ENCODE data around the gene C2CD4B.

C2CD4B gene

DNA sequence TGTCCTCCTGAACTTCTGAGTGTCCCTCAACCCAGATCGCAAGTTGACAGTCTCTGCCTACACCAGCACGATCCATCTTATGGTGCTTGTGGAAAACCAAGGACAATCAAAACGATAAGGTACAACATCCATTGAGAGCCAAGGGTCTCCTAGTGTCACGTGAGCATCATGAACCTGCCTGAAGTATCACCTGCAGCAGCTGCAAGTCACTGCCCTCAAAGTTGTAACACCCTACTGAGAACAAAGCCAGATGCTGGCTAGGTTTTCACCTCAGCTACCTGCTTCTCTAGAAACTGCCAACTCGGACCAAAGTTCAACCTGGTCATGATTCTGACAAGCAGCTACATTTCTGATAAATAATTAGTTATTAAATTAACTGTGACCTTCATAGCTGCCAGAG, 17.5 kb downstream of the C2CD4B start:
- no peak for DNase-seq

DNA sequence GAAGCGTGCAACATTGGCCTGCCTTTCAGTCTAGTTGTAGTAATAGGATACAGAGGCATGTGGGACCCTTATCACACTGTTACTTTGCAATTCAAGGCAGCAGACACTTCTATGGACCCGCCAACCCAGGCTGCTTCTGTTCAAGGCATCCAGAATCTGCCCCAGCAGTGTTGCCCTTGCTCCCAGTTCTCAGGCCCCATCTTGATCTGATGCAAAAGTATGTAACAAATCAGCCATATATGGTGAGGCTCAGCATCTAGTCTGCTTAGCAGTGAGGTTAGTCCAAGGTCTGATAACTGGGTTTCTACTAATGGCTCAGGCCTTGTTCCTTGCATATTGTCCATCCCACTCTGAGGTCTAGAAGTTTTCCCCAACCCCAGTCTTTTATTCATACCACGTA, 17.9 kb downstream of the C2CD4B start:
- no peak for DNase-seq

DNA sequence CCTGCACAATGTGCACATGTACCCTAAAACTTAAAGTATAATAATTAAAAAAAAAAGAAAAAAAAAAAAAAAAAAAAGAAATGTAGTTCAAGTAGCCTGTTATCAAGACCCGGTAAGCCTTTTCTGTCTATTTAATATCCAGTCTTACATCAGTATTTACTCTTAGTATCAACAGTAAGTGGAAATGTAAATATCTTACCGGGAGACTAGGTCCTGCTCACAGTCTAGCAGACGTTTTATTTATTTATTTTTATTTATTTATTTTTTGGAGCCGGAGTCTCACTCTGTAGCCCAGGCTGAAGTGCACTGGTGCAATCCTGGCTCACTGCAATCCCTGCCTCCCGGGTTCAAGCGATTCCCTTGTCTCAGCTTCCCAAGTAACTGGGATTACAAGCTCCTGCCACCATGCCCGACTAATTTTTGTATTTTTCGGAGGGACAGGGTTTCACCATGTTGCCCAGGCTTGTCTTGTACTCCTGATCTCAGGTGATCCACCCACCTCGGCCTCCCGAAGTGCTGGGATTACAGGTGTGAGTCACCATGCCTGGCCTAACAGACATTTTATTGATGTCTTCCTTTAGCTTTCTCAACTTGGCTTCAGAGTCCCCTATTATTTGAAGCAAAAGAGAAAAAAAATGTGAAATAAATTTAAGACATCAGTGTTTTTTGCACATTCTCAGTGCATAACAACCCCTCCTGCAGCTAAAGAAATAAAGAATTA, 19.9 kb downstream of the C2CD4B start:
- DNase-seq: no peak

DNA sequence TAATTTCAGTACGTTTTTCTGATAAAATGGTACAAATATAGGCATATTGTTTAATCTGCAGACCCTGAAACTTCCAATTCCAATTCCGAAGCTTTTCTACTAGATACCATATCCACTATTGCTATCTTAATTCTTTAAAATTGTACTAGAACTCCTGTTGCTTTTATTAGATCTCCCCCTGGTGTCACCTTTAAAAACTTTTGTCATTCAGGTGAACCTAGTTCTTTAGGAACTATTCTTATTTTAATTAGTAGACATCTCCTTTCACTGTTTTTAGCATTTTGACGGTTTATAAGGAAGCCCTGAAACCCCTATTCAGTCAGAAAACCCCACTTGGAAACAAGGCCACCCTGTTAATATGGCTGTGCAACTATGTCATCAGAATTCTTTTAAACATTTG, 22.3 kb downstream of the C2CD4B start:
- DNase-seq: no peak

DNA sequence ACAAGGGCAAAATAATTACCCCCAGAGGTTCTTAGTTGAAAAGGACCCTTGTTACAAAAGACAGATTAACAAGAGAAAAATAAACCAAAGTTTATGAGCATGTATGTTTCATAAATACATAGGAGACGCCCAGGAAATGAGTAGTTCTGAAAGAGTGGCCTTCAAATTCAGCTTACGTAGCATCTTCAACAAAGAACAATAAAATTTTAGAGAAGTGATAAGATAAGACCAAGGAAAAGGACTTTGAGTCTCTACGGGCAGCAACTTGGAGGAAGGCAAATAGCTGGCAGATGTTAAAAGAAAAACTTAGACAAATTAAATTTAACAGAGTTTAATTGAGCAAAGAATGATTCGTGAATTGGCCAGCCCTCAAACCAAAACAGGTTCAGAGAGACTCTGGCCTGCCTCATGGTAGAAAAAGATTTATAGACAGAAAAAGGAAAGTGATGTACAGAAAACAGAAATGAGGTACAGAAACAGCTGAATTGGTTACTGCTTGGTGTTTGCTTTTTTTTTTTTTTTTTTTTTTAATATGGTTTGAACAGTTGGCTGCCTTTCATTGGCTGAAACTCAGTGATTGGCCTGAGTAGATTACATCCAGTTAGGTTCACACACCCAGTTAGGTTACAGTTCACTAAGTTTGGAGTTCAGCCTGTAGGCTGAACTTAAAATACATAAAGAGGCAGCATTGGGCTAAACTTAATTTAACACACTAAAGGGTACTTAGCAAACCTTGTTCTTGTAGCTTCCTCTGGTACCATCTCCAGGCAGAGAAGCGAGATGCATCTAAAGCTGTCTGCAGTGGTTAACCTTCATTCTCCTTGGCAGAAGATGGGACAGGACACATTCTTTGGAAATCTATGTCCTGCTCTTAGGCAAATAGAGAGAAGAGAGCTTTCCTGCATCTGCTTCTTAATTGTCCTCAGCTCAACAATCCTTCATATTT, 23.2 kb downstream of the C2CD4B start:
- DNase-seq: no peak

DNA sequence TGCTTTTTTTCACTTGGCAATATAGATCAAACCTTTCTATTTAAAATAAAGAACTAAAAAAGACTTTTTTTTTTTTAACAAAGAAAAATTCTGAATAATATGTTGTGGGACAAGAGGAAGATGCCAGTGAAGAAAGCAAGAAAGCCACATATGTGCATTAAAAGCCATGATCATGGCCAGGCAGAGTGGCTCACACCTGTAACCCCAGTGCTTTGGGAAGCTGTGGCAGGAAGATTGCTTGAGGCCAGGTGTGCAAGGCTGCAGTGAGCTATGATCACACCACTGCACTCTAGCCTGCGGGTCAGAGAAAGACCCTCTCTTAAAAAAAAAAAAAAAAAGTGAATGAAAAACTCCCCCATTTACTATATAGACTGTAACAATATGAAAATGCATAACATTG, 23.9 kb downstream of the C2CD4B start:
- DNase-seq: no peak

DNA sequence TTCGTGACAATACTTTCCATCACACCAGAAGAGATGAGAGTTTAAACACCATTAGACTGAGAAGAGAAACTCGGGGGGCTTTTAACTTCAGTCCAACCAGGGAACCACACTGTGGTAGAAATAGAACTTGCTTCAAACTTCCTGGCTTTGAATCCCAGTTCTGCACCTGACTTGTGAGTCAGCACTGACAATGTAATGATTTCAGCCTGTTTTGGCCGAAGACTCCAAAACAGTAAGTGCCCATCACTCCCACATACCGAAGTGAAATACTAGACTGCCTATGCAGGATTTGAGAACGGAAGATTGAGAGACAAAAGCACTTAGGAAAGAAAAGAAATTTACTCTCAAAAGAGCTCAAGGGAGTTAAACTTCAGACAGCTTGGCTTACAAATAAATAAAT, 27.0 kb downstream of the C2CD4B start:
- DNase-seq: no peak

DNA sequence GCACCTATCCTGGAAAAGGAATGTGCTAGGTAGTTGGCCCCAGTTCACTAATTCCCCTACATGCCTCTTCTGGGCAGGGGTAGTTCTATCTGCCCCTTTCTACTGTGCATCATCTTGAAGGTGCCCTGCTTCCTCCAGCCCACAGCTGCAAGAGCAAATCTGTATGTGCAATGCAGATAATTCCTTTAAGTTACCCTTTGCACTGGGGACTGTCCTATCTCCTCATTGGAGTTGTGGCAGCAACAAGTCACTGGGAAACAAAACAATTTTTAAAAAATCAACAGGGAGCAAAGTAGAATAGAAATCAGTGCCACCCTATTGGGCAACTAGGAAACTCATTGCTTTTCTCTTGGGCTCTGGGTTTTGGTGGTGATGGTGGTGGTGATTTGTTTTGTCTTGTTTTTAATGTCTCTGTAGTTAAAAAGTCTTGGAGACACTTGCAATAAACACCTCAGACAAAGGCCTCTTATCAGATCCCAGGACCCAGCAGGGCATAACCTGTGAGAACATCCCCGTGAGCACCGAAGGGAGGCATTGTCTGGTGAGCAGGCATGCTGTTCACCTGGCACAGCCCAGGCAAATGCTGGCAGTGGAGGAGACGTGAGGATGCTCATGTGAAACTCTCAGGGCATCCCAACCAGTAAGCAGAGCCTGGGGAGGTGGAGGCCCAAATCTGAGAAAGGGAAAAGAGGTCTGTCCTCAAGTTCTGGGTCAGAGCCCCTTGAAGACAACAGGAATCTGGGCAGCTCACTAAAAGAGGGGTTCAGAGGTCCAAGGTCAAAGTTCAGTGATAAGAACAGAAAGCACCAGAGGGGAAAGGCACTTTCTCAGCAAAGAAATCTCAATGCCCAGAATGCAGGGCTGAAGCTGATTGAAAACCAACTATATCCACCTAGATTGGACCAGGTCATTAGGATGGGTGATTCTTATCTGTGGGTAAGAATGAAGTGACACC, 27.9 kb downstream of the C2CD4B start:
- no peak for DNase-seq

DNA sequence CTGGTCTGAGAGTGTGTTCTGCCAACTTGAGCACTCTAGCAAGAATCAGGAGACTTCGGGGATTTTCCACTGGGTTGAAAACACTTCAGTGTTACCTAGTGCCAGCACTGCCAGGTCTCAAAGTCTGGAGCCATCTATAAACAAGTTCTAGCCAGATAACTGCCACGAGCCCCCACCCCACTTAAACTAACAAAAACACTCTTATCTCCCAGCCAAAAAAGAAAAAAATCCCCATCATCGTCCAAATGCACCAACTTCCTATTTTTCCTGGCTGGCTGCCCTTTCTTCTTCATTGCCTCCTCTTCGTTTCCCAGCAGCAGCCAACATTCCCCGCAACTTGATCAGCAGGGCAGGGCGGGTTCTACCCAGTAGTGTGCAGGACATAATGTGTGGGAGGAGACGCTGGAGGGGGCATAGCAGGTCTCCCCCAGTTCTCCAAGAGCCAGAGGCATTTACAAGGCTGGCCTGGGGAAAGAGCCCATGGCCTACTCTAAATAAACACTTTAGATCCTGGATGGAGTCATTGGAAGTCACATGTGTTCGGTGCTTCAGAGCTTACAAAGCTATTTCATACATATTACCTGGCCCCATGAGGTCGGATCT, 29.5 kb downstream of the C2CD4B start:
- no peak for DNase-seq

DNA sequence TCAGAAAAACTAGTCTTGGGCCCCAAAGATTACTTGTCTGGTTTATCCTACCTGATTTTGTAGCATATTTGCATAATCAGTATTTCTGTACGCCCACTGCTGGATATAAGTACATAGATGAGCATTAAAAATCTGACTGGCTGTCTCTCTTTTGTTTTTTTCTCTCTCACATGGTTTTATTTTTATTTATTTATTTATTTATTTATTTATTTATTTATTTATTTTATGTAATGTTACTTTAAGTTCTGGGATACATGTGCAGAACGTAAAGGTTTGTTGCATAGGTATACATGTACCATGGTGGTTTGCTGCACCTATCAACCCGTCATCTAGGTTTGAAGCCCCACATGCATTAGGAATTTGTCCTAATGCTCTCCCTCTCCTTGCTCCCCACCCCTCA, 31.9 kb downstream of the C2CD4B start:
- no peak for DNase-seq

DNA sequence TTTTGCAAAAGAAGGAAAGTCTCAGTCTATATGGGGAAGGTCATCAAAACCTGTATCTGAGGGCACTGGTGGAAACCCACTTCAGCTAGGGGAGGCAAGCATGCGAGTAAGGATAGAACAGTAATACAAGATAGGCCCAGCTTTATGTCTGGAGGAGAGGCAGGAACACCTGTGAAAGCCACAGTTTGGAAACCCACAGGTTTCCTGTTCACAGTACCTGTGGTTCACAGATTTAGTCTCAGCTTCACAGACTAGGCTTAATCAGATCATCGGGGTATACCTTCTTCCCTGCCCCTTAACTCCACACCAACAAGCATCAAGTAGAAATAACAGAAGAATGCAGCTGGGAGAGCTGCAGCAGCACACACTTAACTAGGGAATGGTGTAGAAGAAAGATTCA, 36.2 kb downstream of the C2CD4B start:
- DNase-seq: no peak

DNA sequence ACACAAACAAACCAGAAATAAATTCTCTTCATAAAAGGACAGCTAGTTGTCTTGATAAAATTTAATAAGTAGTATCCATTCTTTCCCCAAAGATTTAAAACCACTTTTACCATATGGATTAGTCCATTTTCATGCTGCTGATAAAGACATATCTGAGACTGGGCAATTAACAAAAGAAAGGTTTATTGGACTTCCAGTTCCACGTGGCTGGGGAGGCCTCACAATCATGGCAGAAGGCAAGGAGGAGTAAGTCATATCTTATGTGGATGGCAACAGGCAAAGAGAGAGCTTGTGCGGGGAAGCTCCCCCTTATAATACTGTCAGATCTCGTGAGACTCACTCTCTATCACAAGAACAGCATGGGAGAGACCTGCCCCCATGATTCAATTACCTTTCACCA, 38.7 kb downstream of the C2CD4B start:
- DNase-seq: no peak

DNA sequence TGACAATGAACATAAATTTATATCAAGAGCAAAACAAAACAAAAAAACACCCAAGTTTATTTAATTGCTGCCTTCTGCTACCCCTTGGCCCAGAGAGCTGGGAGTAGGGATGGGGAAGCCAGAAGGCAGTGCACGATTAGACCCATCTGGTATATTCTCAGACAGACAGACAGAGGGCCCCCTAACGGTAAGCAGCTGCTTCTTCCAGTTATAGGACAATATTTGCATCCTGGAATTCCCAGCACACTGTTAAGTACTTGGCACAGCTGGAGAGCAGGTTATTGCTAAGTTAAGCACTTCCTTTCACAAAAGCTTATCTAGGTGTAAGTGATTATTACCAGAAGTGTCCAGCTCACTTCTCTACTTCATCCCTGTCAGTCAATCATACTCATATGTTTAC, 39.3 kb downstream of the C2CD4B start:
- DNase-seq: no peak

DNA sequence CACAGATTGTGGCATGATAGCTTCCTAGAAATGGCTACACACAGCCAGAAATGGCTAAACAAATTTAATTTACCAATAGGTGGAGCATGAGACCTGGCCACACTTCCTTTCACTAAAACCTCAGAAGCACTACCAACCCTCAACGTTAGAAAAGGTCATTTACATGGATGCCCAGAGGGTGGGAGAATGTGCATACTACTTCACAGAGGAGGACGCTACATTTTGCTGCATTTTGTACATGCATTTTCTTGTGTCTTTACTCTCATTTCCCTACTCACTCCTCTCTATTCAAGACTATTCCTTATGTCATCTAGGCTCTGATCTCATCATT, 40.1 kb downstream of the C2CD4B start:
- DNase-seq: no peak

DNA sequence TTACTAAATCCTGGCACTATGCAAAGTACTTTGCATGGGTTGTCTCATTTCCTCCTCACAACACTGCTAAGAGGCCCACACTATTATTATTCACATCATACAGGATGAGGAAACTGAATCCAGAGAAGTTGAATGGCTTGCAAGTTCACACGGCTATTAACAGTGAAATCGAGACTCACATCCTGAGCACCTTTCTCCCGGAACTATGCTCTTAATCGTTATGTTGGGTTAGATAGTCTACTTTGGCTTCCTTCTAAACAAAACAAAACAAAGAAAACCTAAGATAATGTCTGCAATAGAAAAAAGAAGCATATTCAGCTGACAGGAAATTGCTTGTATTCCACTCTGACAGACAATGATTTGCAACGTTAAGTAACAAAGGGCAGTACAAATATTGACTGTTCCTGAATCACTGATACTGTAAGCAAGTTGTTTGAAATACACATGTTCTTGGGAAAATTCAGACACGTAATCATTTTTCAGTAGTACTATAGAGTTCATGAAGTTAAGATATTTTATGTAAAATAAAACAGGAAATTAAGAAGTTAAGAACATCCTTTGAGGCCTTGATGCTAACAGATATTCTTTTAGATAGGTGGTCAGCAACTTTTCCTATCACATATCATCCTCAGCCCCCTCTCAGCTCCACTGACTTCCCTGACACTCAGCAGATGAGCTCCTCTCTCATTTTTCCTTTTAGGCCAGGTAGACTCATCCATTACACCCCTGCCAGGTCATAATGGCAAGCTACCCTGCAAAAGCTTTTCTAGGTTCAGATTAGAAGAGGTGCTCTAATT, 40.7 kb downstream of the C2CD4B start:
- no peak for DNase-seq

DNA sequence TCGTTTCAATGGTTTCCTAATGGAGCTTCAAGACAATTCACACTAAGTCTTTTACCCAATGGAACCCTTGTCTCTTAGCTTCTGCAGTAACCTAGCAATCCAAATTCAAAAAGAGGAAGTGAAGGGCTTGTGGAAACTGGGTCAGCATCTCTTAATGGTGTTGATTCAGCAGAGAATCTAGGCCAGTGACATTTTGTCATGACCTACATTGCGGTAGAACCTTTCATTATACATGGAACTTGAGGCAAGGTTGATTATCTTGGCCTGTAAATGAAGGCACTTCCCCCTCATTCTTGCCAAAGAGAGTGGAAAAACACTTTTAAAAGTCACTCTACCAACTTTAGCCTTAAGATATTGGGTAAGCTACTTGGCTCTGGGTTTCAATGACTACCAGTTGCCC, 42.8 kb downstream of the C2CD4B start:
- no peak for DNase-seq

DNA sequence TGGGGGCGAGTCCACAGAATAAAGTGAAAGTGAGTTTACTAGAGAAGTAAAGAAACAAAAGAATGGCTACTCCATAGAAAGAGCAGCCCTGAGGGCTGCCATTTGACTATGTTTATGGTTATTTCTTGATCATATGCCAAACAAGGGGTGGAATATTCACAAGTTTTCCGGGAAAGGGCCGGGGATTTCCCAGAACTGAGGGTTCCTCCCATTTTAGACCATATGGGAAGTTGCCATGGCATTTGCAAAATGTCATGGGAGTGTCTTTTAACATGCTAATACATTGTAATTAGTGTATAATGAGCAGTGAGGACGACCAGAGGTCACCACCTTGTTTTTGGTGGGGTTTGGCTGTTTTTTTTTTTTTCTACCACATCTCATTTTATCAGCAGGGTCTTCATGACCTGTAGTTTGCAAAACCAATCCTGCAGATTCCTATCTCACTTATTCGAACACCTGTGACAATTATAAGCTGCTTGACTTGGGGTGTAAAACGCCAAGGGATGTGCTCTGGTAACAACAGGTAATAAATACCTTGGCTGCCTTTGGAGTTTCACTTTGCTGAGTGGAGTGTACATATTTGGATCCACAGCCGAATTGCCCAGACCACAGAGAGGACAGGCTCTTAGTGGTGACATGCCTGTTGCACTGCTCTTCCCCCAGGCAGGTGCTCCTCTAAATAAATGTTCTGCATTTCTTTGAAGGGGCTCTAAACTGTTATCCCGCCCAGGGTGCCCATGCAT, 43.6 kb downstream of the C2CD4B start:
- no peak for DNase-seq

DNA sequence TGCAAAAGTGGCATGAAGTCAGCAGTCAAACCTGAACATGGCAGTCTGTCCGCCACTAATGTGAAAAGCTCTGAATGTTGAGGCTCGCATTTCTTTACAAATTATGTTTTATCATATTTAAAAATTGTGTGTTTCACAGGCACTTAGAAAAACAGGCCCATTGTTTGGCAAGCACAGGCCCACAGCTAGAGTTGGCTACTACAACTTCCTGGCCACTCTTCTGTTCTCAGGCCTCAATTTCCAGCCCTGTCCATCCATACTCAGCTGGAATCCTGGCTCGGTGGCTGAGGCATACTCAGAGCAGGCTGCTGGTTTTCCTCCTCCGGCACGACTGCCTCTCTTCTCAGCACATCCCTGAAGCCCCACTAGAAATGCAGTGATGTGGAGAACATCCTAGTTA, 44.3 kb downstream of the C2CD4B start:
- no peak for DNase-seq

DNA sequence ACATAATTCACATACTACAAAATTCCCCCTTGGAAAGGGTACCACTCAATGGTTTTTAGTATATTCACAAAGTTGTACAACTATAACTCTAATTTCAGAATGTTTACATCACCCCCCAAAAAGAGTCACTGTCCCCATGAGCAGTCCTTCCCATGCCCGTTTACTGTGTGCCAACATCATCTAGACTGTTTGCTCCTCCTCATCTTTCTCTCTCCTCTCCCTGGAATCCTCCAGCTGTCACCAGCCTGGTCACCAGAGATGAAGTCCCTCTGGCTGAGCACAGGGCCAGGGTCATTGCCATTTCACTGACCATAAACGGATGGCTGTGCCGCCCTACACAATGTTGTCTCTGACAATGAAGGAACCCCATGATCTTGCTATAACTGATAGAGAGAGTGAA, 45.2 kb downstream of the C2CD4B start:
- DNase-seq: no peak

DNA sequence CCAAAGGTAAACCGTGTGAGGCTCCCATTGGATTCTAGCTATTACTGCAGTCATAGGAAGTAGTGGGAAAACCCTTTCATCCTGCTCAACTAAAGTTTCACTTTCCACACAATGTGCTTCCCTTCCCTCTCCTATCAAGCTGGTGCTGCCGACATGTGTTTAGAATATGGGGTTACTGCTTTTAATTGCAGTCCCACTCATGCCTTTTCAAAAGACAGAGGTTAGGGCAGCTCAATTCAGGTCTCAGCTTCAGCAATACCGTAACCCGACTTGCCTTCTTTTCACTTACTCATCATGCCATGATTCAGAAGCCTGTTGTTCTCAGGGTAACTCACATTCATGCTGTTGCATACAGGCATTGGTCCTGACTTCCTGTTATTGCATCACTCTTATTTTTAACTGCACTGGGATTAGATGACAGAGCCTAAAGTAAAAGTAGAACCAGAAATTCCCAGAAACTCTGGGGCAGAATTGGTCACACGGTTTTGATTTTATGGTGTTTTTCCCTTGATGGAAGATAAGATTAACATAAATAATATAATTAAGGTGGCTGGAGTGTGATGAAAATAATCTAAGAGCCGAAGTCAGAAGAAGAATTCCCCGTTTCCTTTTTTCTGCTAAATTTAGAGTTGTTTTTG, 45.7 kb downstream of the C2CD4B start:
- DNase-seq: no peak

Measured in NCI-H1930 (cell line).